Esophagus (tissue), 2 donors: ENCODE results near the gene CLNK. TPM values are rescaled to one million over a fixed set of nuclear protein-coding genes. Genes with fewer than 3 reads are reported as not detected.

Experiments
- H3K27ac ChIP-seq, 2 donors: one replicate each; pipeline ENCODE4 v1.5.1; 2013; ENCODE audit warnings: low read depth in 2 of 2, mild to moderate bottlenecking in 2 of 2, inconsistent platforms in 1 of 2, low read length in 1 of 2, moderate library complexity in 1 of 2
- H3K27me3 ChIP-seq, 2 donors: one replicate each; pipeline ENCODE4 v1.6.1; 2013; ENCODE audit warnings: low read length in 2 of 2, control low read depth in 1 of 2, mild to moderate bottlenecking in 1 of 2; ENCODE audit not compliant: insufficient read depth in 2 of 2, control insufficient read depth in 1 of 2
- H3K36me3 ChIP-seq, 2 donors: one replicate each; pipeline ENCODE4 v1.6.1; 2013; ENCODE audit warnings: low read length in 1 of 2; ENCODE audit not compliant: control insufficient read depth in 2 of 2, insufficient read depth in 2 of 2
- H3K4me1 ChIP-seq, 2 donors: one replicate each; pipeline ENCODE4 v1.6.1; 2013; ENCODE audit warnings: low read length in 1 of 2; ENCODE audit not compliant: control insufficient read depth in 2 of 2, insufficient read depth in 2 of 2
- H3K4me3 ChIP-seq, 2 donors: one replicate each; pipeline ENCODE4 v1.5.1; 2013; ENCODE audit warnings: low read length in 2 of 2, mild to moderate bottlenecking in 2 of 2, low read depth in 1 of 2, moderate library complexity in 1 of 2
- H3K9me3 ChIP-seq, 2 donors: one replicate each; pipeline ENCODE4 v1.6.1; 2013; ENCODE audit warnings: mild to moderate bottlenecking in 2 of 2, low read depth in 1 of 2, low read length in 1 of 2, moderate library complexity in 1 of 2; ENCODE audit not compliant: control insufficient read depth in 2 of 2, insufficient read depth in 1 of 2
- WGBS, 2 donors: extraction: QIAGEN DNeasy Blood & Tissue Kit; methylation state at CpG; one replicate each; pipeline ENCODE4 v1.1.7; 2013; 5-methylcytosine and 5-hydroxymethylcytosine counted together
- polyA plus RNA-seq, 2 donors: library from polyadenylated mRNA; stranded (reverse); fragments of 200-250 nt; gene quantifications; one replicate each; pipeline ENCODE4 v1.2.3, GENCODE V29; 2013
- donor health status: healthy with polysubstance abuse.
- donor health status: Bipolar disorder and iron deficiency.

CLNK gene, protein sequence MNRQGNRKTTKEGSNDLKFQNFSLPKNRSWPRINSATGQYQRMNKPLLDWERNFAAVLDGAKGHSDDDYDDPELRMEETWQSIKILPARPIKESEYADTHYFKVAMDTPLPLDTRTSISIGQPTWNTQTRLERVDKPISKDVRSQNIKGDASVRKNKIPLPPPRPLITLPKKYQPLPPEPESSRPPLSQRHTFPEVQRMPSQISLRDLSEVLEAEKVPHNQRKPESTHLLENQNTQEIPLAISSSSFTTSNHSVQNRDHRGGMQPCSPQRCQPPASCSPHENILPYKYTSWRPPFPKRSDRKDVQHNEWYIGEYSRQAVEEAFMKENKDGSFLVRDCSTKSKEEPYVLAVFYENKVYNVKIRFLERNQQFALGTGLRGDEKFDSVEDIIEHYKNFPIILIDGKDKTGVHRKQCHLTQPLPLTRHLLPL
- polyA plus RNA-seq: under 1 TPM in 1 of 2 donors, not detected in 1; 0.05 TPM

DNA sequence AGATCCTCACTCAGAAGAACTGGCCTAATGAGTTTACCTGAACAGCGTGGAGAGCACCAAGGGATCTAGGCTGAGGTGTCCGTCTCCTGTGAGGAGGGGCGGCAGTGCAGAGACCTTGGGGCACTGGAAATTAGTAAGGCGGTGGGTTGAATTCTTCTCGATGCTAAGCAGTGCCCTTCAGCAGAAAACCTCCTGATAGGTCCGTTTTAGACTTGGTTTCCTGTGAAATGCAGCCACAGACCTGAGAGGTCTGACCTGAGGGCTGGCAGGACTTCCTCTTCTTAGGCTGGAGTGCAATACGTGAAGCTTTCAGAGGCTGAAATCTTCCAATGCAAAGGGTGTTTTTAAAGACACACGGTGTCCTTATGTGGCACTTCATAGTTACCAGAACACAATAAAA lies at the start of gene CLNK:
Gene CLNK, minus strand, starts transcription at position 138 of the 400 bp plus-strand sequence. CDS start 16,899 bp downstream, outside the sequence.
- Histone ChIP-seq H3K9me3 (no peaks in the 10 kb centered on the region), H3K4me3 (no peak within 1 kb of the TSS), H3K36me3 (no peaks in the 10 kb centered on the region), H3K27me3 (no peaks in the 10 kb centered on the region), H3K27ac (no peak within 1 kb of the TSS), H3K4me1 (no peaks in the 10 kb centered on the region)
- WGBS, 2 donors: 68 to 78% methylated on average over 8 of the region's 8 CpGs

DNA sequence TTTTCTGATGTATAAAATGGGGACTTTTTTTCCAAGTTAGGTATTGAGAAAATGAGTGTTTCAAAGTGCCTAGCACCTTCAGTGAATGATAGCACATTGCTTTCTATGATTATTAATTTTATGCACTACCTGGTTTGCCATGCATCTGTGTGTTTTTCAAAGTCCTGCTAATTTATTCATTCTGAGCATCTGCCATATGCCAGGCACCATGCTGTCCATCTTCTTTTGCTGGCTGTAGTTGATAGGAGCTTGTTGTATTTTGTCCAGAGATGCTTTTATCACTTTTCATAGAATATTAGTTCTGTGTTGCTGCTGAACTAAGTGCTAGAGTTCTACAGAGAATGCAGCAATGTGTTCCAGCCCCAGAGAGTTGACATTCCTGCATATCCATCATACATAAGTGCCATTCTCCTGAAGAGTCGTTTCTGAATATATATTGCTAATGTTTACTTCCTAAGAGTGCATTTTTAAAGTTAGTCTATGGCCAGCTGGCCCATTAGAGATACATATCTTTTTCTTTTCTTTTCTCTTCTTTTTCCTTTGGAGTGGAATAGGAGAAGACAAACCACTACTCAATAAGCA lies 49.0 kb upstream of the CLNK start:
- Histone ChIP-seq H3K4me1 (no peaks in the 10 kb centered on the region), H3K36me3 (no peaks in the 10 kb centered on the region), H3K4me3 (no peak overlapping the region), H3K27ac (no peak overlapping the region), H3K27me3 (no peaks in the 10 kb centered on the region), H3K9me3 (peaks cover 0 to 3% of the 10 kb centered on the region in 2 donors)
- WGBS, 2 donors: 52 to 54% methylated on average over 1 of the region's 1 CpG

DNA sequence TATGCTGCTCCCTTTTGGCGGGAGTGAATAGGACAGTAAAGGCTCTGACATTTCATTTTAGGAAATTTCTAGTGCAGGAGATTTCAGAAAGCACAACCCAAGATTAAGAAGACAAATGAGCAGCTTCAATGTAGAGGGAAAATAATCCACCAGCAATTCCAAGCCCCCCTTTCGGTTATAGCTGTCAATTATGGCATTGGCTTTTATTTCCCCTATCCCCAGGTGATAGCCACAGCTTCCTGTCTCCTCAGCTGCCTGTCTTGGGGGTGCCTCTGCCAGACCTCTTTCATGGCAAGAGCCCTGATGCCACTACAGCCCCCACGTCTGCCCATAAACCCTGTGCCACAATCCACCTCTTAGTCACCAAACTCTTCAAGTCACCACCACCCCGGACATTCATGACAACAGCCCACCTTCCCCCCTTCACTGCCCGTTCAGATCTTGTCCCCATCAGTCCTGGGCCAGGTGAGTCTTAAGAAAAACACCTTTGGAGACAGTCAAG lies 48.4 kb upstream of the CLNK start:
- H3K36me3 ChIP-seq: no peaks in the 10 kb centered on the region
- H3K27me3 ChIP-seq: no peaks in the 10 kb centered on the region
- WGBS, 2 donors: 66% methylated on average over 5 of the region's 5 CpGs
- H3K9me3 ChIP-seq: peaks cover 0 to 3% of the 10 kb centered on the region in 2 donors
- no peak overlapping the region for H3K27ac ChIP-seq
- H3K4me3 ChIP-seq: no peak overlapping the region
- H3K4me1 ChIP-seq: no peaks in the 10 kb centered on the region

DNA sequence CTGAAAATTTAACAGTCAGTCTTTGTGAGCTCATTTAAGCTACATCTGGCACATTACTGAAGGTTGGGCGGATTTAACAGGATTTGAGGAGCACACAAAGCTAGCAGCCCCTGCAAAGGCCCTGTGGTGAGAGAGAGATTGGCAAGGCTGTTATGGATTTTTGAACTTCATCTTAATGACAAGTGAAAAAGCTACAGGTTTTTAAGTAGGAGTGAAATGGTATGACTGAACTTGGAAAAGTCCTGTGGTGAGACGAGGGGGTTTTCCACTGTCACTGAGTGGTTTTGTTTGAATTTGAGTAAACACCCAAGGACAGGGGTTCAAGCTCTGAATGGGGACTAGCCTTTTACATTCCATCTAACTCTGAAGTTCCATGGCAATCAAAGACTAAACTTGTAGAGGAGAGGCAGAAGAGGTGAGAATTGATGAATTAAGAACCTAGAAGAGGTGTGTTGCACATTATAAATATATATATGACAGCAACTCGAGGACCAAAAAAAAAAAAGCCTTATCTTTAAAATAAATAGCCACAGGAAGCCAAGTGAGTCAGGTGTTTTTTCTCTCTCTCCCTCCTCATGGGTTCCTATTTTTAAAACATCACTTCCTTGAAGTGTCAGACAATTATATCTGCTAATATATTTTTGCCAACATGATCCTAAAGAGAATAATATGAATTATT lies 47.8 kb upstream of the CLNK start:
- 39 to 42% methylated on average over 3 of the region's 3 CpGs for WGBS, 2 donors
- Histone ChIP-seq H3K4me3 (no peak overlapping the region), H3K9me3 (peaks cover 0 to 3% of the 10 kb centered on the region in 2 donors), H3K4me1 (no peaks in the 10 kb centered on the region), H3K36me3 (no peaks in the 10 kb centered on the region), H3K27ac (no peak overlapping the region), H3K27me3 (no peaks in the 10 kb centered on the region)

DNA sequence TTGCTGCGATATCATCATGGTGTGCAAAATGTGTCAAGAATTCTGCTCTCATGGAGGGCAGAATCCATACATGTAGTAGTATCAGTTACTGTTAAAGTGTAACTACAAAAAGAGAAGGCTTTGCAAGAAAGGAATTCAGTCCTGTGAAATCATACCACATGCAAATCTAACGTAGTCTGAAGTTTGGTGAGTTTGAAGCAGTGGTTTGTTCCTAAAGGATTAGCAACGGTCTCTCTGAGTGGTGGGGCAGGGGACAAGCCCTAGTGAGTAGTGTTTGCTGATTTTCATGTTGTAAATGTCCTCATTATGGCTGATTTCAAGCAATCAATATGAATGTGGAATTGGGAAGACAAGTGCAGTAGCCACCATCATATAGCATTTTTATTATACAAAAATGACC lies 47.1 kb upstream of the CLNK start:
- WGBS, 2 donors: 72 to 80% methylated on average over 3 of the region's 3 CpGs
- no peaks in the 10 kb centered on the region for H3K27me3 ChIP-seq
- no peak overlapping the region for H3K4me3 ChIP-seq
- H3K27ac ChIP-seq: no peak overlapping the region
- peaks cover 0 to 3% of the 10 kb centered on the region in 2 donors for H3K9me3 ChIP-seq
- no peaks in the 10 kb centered on the region for H3K36me3 ChIP-seq
- no peaks in the 10 kb centered on the region for H3K4me1 ChIP-seq

DNA sequence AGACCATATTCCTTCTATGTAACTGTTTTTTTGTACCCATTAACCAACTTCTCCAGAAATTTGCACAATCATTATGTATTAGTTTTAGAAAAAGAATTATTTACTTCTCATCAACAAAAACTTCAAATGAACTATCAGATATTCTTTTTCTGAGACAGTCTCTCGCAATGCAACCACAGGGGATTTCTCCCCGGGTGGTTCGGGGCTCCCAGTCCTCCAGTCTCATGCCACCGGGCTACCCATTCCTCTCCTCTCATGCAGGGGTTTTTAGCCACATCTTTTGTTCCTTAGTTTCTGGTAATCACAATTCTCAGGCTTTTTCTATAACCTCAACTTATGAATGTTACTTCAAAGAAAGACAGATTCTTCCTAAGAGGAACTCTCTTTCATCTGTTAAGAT lies 46.6 kb upstream of the CLNK start:
- Histone ChIP-seq H3K27me3 (no peaks in the 10 kb centered on the region), H3K4me1 (no peaks in the 10 kb centered on the region), H3K36me3 (no peaks in the 10 kb centered on the region), H3K4me3 (no peak overlapping the region), H3K27ac (no peak overlapping the region), H3K9me3 (peaks cover 0 to 3% of the 10 kb centered on the region in 2 donors)
- WGBS, 2 donors: 74 to 75% methylated on average over 4 of the region's 4 CpGs

DNA sequence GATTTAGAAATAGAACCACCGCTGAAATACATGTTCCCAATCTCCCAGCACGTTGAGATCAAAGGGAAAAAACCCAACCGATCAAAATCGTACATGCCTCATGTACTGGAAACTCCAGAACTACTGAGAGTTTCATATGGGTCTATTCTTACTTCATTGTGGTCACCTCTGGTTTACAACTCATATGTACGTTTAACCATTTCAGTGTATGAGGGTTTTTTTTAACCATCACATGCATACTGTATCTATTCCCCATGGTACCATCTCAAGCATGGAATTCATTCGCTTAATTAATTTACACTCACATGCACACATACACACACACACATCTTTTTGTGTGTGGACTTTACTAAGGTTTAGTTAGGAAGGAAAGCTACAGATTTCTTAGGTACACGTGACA lies 46.0 kb upstream of the CLNK start:
- Histone ChIP-seq H3K36me3 (no peaks in the 10 kb centered on the region), H3K27ac (no peak overlapping the region), H3K4me1 (no peaks in the 10 kb centered on the region), H3K4me3 (no peak overlapping the region), H3K9me3 (peaks cover 0 to 3% of the 10 kb centered on the region in 2 donors), H3K27me3 (no peaks in the 10 kb centered on the region)
- 85 to 88% methylated on average over 7 of the region's 7 CpGs for WGBS, 2 donors

DNA sequence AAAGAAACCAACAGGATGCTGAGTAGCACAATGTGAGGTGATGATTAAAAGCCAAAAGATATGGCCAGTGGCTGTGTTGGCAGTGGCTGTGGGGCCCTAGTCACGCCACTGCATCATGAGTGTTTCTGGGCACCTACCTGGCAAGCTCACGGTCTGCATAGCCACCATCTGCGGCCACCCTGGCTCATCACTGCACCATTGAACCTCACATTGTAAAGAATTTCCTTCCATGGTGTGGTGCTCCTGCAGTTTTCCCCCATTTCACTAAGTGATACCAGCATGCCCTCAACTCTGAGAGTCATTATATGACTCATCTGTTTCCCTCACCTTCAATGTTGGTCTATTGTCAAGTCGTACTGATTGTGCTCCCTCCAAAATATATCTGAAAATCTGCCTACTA lies 45.5 kb upstream of the CLNK start:
- Histone ChIP-seq H3K27me3 (no peaks in the 10 kb centered on the region), H3K36me3 (no peaks in the 10 kb centered on the region), H3K27ac (no peak overlapping the region), H3K4me3 (no peak overlapping the region), H3K9me3 (peaks cover 0 to 3% of the 10 kb centered on the region in 2 donors), H3K4me1 (no peaks in the 10 kb centered on the region)
- WGBS, 2 donors: 67 to 73% methylated on average over 4 of the region's 4 CpGs

DNA sequence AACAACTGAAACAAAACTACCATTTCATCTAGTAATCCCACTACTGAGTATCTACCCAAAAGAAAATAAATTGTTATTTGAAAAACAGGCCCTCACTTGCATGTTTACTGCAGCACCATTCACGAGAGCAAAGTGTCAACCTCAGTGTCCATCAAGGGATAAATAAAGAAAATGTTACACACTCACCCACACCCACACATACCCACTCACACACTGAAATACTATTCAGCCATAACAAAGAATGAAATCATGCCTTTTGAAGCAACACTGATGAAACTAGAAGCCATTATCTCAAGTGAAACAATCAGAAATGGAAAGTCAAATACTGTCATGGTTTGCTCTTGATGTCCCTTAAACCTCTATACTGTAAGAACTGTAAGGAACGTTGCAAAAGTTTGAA lies 44.8 kb upstream of the CLNK start:
- WGBS, 2 donors: 66 to 67% methylated on average over 2 of the region's 2 CpGs
- Histone ChIP-seq H3K9me3 (no peaks in the 10 kb centered on the region), H3K4me3 (no peak overlapping the region), H3K27ac (no peak overlapping the region), H3K36me3 (no peaks in the 10 kb centered on the region), H3K27me3 (no peaks in the 10 kb centered on the region), H3K4me1 (no peaks in the 10 kb centered on the region)
